Progenitor cell of endocrine pancreas (in vitro differentiated cells): ENCODE measurements around the gene ACOXL. TPM values are rescaled to one million over a fixed set of nuclear protein-coding genes. Genes with fewer than 3 reads are reported as not detected.

Experiments
- DNase-seq: peaks from one replicate; pipeline ENCODE4 v3.0.0; 2021; ENCODE audit warnings: low spot score; ENCODE audit not compliant: unreplicated experiment
- H3K27ac Mint-ChIP-seq: 2 replicates; pipeline ENCODE4 v1.8.0; 2021; ENCODE audit warnings: mild to moderate bottlenecking, moderate library complexity, mixed read lengths
- H3K27me3 Mint-ChIP-seq: 2 replicates; pipeline ENCODE4 v1.8.0; 2021; ENCODE audit warnings: mixed read lengths
- H3K36me3 Mint-ChIP-seq: 2 replicates; pipeline ENCODE4 v1.8.0; 2022; ENCODE audit warnings: mixed read lengths; ENCODE audit not compliant: insufficient read depth
- H3K4me1 Mint-ChIP-seq: 2 replicates; pipeline ENCODE4 v1.8.0; 2021; ENCODE audit warnings: low read depth, mixed read lengths
- H3K4me3 Mint-ChIP-seq: 2 replicates; pipeline ENCODE4 v1.8.0; 2021; ENCODE audit warnings: low read depth, mild to moderate bottlenecking, moderate library complexity, mixed read lengths
- H3K9me3 Mint-ChIP-seq: 2 replicates; pipeline ENCODE4 v1.8.0; 2021; ENCODE audit warnings: low read depth, mixed read lengths
- total RNA-seq: library from RNA; stranded (reverse); gene quantifications from 2 replicates; pipeline ENCODE4 v1.2.1, GENCODE V29; 2021
- TF ChIP-seq, protein P1 (sequence below): fragments of 200-600 bp; sonication (generic); IDR thresholded peaks from one replicate; pipeline ENCODE4 v1.5.0; 2021; ENCODE audit warnings: antibody characterized with exemption, mild to moderate bottlenecking; ENCODE audit not compliant: unreplicated experiment

The ACOXL gene
- total RNA-seq, 1 donor from 2014 or later, result 0.19 TPM

DNA sequence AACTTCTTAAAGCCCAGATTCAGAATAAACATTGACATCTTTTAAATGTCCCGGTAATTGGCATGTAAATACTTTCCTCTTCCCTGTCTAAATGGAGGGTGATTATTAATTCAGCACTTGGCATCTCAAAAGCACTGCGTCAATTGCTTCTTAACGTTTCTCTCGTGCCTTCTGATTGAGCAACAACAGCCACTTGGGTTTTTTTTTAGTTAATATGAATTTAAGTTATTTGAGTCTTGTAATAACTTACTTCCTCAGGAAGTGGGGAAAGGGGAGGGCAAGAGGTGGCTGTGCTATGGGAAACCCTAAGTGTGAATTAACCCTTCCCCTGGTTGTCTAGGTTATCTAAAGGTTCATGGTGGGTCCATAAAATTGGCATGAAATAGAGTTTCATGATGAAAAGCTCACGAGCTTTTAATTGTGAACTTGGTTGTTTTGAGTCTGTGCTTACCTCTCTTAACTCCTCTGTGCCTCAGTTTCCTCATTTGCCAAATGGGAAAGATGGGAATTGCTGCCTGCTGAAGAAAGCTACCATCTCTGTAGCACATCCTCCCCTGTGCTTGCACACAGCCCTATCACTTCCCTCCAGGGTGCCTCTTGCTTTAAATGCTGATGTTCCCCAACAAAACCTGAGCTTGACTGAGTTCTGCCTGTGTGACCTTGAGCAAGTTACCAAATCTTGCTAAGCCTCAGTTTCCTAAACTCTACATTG is 262.0 kb downstream of the ACOXL start:
- H3K4me1 Mint-ChIP-seq, result peaks cover 5% of the 10 kb centered on the region
- TF ChIP-seq, protein P1, sequence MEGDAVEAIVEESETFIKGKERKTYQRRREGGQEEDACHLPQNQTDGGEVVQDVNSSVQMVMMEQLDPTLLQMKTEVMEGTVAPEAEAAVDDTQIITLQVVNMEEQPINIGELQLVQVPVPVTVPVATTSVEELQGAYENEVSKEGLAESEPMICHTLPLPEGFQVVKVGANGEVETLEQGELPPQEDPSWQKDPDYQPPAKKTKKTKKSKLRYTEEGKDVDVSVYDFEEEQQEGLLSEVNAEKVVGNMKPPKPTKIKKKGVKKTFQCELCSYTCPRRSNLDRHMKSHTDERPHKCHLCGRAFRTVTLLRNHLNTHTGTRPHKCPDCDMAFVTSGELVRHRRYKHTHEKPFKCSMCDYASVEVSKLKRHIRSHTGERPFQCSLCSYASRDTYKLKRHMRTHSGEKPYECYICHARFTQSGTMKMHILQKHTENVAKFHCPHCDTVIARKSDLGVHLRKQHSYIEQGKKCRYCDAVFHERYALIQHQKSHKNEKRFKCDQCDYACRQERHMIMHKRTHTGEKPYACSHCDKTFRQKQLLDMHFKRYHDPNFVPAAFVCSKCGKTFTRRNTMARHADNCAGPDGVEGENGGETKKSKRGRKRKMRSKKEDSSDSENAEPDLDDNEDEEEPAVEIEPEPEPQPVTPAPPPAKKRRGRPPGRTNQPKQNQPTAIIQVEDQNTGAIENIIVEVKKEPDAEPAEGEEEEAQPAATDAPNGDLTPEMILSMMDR, result no peak
- no peaks in the 10 kb centered on the region for H3K27me3 Mint-ChIP-seq
- no peak overlapping the region for H3K27ac Mint-ChIP-seq
- no peak overlapping the region for H3K4me3 Mint-ChIP-seq
- peaks cover 15% of the 10 kb centered on the region for H3K9me3 Mint-ChIP-seq
- peaks cover 1% of the 10 kb centered on the region for H3K36me3 Mint-ChIP-seq
- no peak for DNase-seq

DNA sequence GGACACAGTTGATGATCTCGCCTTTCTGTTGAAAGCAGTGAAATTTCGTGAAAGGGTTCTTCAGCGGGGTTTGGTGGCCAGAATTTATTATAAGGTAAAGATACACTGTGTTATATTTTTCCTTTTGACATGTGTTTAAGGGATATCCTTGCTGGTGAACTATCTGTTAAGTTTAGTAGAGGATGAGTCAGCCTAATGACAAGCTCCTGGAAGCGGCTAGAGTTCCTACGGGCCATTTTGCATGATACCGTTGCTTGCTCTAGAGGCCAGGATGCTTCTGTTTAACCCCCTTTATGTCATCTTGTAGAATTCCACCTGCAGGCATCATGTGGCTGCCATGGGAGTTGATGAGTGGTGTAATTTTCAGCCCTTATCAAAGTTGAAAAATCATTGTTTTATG is 263.5 kb downstream of the ACOXL start:
- Mint-ChIP-seq H3K36me3 (no peaks in the 10 kb centered on the region), H3K4me1 (peaks cover 5% of the 10 kb centered on the region), H3K27ac (no peak overlapping the region), H3K4me3 (no peak overlapping the region), H3K27me3 (no peaks in the 10 kb centered on the region), H3K9me3 (peaks cover 7% of the 10 kb centered on the region)
- TF ChIP-seq, protein P1, result no peak
- DNase-seq, result no peak

DNA sequence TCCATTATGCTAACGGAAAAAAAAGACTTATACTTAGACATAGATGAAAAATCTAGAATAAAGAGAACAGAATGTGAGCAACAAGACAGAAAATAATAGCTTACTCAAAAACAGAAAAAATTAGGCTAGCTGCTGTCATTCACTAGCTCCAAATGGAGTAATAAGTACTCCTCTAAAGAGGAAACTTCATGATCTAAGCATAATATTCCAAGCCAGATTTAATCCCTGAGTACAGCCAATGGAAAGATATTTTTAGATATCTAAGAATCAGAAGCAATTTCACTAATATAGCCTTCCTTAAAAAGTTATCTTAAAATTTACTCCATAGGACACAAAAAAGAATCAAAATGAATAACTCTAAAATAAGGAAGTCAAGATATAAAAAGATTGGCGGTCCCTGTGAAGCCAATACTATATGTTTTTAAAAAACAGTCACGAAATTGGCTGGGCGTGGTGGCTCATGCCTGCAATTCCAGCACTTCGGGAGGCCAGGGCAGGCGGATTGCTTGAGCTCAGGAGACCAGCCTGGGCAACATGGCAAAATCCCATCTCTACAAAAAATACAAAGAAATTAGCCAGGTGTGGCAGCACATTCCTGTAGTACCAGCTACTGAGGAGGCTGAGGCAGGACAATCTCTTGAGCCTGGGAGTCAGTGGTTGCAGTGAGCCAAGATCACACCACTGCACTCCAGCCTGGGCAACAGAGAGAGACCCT is 265.1 kb downstream of the ACOXL start:
- no peaks in the 10 kb centered on the region for H3K9me3 Mint-ChIP-seq
- H3K4me3 Mint-ChIP-seq, result no peak overlapping the region
- no peaks in the 10 kb centered on the region for H3K27me3 Mint-ChIP-seq
- H3K27ac Mint-ChIP-seq, result no peak overlapping the region
- peaks cover 5% of the 10 kb centered on the region for H3K4me1 Mint-ChIP-seq
- DNase-seq, result no peak
- TF ChIP-seq, protein P1, result no peak
- no peaks in the 10 kb centered on the region for H3K36me3 Mint-ChIP-seq

DNA sequence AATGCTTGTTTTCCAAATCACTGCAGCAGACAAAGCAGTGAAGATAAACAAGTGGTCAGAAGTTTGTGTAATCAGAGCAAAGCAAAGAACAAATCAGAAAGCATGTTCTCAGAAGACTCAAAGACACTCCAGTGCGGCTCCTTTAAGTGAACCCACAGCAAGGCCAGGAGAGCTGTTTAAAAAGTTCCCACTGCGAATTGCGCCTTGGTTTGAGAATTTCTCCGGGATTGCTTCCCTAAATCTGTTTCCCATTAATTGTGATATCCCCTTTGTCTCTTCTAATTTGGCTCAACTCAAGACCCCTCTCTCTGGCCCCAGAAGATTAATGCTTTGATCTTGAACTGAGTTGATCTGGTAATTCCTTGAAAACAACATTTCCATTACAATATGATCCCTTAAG is 265.9 kb downstream of the ACOXL start:
- Mint-ChIP-seq H3K36me3 (no peaks in the 10 kb centered on the region), H3K4me1 (peaks cover 5% of the 10 kb centered on the region), H3K4me3 (no peak overlapping the region), H3K27ac (no peak overlapping the region), H3K9me3 (no peaks in the 10 kb centered on the region), H3K27me3 (no peaks in the 10 kb centered on the region)
- no peak for DNase-seq
- TF ChIP-seq, protein P1, result no peak

DNA sequence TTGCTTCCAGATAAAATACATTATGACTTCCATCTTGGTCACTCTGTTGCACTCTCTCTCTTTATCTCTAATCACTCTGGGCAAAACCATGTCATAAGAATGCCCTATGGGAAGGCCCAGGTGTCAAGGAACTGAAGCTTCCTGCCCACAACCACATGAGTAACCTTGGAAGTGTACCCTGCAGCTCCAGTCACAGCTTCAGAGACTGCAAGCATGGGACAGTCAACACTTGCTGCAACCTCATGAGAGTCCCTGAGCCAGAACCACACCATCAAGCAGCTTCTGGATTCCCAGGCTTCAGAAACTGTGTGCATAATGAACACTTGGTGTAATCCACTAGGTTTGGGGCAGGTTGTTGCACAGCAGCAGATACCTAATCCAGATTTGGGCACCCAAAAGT is 267.3 kb downstream of the ACOXL start:
- Mint-ChIP-seq H3K36me3 (no peaks in the 10 kb centered on the region), H3K27me3 (no peaks in the 10 kb centered on the region), H3K27ac (no peak overlapping the region), H3K4me1 (peaks cover 3% of the 10 kb centered on the region), H3K4me3 (no peak overlapping the region), H3K9me3 (no peaks in the 10 kb centered on the region)
- no peak for DNase-seq
- TF ChIP-seq, protein P1, result no peak
